ENCODE measurements around the gene ZNF682. TPM values are rescaled to one million over a fixed set of nuclear protein-coding genes. Genes with fewer than 3 reads are reported as not detected.
A peak's percentile ranks its signal among the peaks of the same experiment; 100 is the strongest.
"Not testable (repeated sequence)": the region's sequence is repeated elsewhere in the genome, so short reads cannot be mapped to it uniquely, and the experiment has no call there.

The ZNF682 gene
- total RNA-seq, 1 experiment from 2014 or later = 20.5 TPM

DNA sequence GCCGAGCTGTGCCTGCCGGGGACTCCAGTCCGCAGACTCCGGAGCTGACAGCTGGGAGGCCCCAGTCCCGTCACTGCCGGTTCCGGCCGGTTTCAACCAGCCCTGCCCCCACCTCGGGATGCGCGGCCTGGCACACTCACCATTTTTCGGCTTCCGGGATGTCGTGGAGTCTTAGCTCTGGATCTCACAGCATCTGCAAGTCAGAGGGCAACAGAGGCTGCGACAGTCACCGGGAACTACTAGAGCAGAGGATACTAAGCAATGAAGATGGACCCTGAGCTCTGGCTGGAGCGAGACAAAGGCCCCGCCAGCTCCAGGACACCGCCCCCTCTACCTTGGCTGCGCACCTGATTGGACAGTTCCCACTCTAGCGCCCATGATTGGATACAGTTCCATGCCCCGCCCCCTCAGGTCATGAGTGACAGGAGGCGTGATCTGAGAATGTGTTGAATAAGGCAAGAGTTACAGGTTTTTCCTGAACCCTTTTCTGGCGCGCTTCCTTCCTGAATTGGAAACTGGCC, at the start of gene ZNF682 (continued):
- TF ChIP-seq, protein P1, sequence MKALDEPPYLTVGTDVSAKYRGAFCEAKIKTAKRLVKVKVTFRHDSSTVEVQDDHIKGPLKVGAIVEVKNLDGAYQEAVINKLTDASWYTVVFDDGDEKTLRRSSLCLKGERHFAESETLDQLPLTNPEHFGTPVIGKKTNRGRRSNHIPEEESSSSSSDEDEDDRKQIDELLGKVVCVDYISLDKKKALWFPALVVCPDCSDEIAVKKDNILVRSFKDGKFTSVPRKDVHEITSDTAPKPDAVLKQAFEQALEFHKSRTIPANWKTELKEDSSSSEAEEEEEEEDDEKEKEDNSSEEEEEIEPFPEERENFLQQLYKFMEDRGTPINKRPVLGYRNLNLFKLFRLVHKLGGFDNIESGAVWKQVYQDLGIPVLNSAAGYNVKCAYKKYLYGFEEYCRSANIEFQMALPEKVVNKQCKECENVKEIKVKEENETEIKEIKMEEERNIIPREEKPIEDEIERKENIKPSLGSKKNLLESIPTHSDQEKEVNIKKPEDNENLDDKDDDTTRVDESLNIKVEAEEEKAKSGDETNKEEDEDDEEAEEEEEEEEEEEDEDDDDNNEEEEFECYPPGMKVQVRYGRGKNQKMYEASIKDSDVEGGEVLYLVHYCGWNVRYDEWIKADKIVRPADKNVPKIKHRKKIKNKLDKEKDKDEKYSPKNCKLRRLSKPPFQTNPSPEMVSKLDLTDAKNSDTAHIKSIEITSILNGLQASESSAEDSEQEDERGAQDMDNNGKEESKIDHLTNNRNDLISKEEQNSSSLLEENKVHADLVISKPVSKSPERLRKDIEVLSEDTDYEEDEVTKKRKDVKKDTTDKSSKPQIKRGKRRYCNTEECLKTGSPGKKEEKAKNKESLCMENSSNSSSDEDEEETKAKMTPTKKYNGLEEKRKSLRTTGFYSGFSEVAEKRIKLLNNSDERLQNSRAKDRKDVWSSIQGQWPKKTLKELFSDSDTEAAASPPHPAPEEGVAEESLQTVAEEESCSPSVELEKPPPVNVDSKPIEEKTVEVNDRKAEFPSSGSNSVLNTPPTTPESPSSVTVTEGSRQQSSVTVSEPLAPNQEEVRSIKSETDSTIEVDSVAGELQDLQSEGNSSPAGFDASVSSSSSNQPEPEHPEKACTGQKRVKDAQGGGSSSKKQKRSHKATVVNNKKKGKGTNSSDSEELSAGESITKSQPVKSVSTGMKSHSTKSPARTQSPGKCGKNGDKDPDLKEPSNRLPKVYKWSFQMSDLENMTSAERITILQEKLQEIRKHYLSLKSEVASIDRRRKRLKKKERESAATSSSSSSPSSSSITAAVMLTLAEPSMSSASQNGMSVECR (CRISPR knock-in tag; IDR thresholded peaks at IDR 0.05; ENCODE audit: borderline replicate concordance) = peak; percentile 90; the same call in 1 of the 2 replicates
- TF ChIP-seq CREM (CRISPR knock-in tag; IDR thresholded peaks at IDR 0.05) (peak; percentile 79), TP53 (CRISPR knock-in tag; IDR thresholded peaks at IDR 0.05) (0 out of 2 replicates have a peak, but pooled peaks have one; percentile 57), FOXP1 (CRISPR knock-in tag; IDR thresholded peaks at IDR 0.05; ENCODE audit: borderline replicate concordance) (peak; percentile 46; the same call in 1 of the 2 replicates), TEAD1 (CRISPR knock-in tag; IDR thresholded peaks at IDR 0.05) (no peak), NFYB (CRISPR knock-in tag; conservative IDR thresholded peaks at IDR 0.05; ENCODE audit: low read depth) (peak; percentile 86), CREB1 (CRISPR knock-in tag; IDR thresholded peaks at IDR 0.05) (no peak), SP1 (CRISPR knock-in tag; conservative IDR thresholded peaks at IDR 0.05) (peak; percentile 74)
- TF ChIP-seq, protein P2, sequence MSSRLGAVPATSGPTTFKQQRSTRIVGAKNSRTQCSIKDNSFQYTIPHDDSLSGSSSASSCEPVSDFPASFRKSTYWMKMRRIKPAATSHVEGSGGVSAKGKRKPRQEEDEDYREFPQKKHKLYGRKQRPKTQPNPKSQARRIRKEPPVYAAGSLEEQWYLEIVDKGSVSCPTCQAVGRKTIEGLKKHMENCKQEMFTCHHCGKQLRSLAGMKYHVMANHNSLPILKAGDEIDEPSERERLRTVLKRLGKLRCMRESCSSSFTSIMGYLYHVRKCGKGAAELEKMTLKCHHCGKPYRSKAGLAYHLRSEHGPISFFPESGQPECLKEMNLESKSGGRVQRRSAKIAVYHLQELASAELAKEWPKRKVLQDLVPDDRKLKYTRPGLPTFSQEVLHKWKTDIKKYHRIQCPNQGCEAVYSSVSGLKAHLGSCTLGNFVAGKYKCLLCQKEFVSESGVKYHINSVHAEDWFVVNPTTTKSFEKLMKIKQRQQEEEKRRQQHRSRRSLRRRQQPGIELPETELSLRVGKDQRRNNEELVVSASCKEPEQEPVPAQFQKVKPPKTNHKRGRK (CRISPR knock-in tag; IDR thresholded peaks at IDR 0.05; ENCODE audit: borderline replicate concordance) = no peak
- TF ChIP-seq, protein P3, sequence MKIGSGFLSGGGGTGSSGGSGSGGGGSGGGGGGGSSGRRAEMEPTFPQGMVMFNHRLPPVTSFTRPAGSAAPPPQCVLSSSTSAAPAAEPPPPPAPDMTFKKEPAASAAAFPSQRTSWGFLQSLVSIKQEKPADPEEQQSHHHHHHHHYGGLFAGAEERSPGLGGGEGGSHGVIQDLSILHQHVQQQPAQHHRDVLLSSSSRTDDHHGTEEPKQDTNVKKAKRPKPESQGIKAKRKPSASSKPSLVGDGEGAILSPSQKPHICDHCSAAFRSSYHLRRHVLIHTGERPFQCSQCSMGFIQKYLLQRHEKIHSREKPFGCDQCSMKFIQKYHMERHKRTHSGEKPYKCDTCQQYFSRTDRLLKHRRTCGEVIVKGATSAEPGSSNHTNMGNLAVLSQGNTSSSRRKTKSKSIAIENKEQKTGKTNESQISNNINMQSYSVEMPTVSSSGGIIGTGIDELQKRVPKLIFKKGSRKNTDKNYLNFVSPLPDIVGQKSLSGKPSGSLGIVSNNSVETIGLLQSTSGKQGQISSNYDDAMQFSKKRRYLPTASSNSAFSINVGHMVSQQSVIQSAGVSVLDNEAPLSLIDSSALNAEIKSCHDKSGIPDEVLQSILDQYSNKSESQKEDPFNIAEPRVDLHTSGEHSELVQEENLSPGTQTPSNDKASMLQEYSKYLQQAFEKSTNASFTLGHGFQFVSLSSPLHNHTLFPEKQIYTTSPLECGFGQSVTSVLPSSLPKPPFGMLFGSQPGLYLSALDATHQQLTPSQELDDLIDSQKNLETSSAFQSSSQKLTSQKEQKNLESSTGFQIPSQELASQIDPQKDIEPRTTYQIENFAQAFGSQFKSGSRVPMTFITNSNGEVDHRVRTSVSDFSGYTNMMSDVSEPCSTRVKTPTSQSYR (CRISPR knock-in tag; IDR thresholded peaks at IDR 0.05) = peak; percentile 69; the same call in 1 of the 2 replicates
- TF ChIP-seq, protein P4, sequence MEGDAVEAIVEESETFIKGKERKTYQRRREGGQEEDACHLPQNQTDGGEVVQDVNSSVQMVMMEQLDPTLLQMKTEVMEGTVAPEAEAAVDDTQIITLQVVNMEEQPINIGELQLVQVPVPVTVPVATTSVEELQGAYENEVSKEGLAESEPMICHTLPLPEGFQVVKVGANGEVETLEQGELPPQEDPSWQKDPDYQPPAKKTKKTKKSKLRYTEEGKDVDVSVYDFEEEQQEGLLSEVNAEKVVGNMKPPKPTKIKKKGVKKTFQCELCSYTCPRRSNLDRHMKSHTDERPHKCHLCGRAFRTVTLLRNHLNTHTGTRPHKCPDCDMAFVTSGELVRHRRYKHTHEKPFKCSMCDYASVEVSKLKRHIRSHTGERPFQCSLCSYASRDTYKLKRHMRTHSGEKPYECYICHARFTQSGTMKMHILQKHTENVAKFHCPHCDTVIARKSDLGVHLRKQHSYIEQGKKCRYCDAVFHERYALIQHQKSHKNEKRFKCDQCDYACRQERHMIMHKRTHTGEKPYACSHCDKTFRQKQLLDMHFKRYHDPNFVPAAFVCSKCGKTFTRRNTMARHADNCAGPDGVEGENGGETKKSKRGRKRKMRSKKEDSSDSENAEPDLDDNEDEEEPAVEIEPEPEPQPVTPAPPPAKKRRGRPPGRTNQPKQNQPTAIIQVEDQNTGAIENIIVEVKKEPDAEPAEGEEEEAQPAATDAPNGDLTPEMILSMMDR (IDR thresholded peaks at IDR 0.05) = no peak
- TF ChIP-seq, protein P5, sequence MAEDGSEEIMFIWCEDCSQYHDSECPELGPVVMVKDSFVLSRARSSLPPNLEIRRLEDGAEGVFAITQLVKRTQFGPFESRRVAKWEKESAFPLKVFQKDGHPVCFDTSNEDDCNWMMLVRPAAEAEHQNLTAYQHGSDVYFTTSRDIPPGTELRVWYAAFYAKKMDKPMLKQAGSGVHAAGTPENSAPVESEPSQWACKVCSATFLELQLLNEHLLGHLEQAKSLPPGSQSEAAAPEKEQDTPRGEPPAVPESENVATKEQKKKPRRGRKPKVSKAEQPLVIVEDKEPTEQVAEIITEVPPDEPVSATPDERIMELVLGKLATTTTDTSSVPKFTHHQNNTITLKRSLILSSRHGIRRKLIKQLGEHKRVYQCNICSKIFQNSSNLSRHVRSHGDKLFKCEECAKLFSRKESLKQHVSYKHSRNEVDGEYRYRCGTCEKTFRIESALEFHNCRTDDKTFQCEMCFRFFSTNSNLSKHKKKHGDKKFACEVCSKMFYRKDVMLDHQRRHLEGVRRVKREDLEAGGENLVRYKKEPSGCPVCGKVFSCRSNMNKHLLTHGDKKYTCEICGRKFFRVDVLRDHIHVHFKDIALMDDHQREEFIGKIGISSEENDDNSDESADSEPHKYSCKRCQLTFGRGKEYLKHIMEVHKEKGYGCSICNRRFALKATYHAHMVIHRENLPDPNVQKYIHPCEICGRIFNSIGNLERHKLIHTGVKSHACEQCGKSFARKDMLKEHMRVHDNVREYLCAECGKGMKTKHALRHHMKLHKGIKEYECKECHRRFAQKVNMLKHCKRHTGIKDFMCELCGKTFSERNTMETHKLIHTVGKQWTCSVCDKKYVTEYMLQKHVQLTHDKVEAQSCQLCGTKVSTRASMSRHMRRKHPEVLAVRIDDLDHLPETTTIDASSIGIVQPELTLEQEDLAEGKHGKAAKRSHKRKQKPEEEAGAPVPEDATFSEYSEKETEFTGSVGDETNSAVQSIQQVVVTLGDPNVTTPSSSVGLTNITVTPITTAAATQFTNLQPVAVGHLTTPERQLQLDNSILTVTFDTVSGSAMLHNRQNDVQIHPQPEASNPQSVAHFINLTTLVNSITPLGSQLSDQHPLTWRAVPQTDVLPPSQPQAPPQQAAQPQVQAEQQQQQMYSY (CRISPR knock-in tag; IDR thresholded peaks at IDR 0.05) = peak; percentile 63; the same call in 1 of the 2 replicates
- TF ChIP-seq, protein P6, sequence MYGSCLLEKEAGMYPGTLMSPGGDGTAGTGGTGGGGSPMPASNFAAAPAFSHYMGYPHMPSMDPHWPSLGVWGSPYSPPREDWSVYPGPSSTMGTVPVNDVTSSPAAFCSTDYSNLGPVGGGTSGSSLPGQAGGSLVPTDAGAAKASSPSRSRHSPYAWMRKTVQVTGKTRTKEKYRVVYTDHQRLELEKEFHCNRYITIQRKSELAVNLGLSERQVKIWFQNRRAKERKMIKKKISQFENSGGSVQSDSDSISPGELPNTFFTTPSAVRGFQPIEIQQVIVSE (CRISPR knock-in tag; IDR thresholded peaks at IDR 0.05; ENCODE audit: borderline replicate concordance) = no peak
- TF ChIP-seq, protein P7, sequence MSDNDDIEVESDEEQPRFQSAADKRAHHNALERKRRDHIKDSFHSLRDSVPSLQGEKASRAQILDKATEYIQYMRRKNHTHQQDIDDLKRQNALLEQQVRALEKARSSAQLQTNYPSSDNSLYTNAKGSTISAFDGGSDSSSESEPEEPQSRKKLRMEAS (CRISPR knock-in tag; IDR thresholded peaks at IDR 0.05) = peak; percentile 70

DNA sequence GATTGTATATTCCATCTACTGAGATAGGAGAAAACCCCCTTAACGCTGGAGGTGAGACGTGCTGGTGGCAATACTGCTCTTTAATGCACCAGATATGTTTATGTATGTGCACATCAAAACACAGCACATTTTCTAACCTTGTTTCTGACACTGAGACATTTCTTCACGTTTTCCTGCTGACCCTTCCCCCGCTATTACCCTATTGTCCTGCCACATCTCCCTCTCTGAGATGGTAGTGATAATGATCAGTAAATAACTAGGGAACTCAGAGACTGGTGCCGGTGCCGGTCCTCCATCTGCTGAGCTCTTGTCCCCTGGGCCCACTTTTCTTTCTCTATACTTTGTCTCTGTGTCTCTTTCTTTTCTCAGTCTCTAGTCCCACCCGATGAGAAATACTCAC, 43.6 kb upstream of the ZNF682 start:
- peak overlapping the region; percentile 98 for H3K27ac Mint-ChIP-seq
- ATAC-seq; H3K9me3 Mint-ChIP-seq; CTCF ChIA-PET; DNase-seq (ENCODE audit: low spot score); H3K27me3 Mint-ChIP-seq (ENCODE audit: low read depth): not testable (repeated sequence)
- H3K4me1 Mint-ChIP-seq = peaks cover 71% of the 10 kb centered on the region
- peak overlapping the region; percentile 98 for H3K4me3 Mint-ChIP-seq
- POLR2A ChIA-PET = interaction anchor here (0.8 kb wide), 1 partner anchor 84 kb away, joined by 3 read pairs; no protein-coding TSS in a partner anchor
- H3K36me3 Mint-ChIP-seq = peaks cover 31% of the 10 kb centered on the region

Data from WTC11 (cell line).